ENCODE measurements around the gene KCNK18.
"Not testable (repeated sequence)": the region's sequence is repeated elsewhere in the genome, so short reads cannot be mapped to it uniquely, and the experiment has no call there.

KCNK18 gene

DNA sequence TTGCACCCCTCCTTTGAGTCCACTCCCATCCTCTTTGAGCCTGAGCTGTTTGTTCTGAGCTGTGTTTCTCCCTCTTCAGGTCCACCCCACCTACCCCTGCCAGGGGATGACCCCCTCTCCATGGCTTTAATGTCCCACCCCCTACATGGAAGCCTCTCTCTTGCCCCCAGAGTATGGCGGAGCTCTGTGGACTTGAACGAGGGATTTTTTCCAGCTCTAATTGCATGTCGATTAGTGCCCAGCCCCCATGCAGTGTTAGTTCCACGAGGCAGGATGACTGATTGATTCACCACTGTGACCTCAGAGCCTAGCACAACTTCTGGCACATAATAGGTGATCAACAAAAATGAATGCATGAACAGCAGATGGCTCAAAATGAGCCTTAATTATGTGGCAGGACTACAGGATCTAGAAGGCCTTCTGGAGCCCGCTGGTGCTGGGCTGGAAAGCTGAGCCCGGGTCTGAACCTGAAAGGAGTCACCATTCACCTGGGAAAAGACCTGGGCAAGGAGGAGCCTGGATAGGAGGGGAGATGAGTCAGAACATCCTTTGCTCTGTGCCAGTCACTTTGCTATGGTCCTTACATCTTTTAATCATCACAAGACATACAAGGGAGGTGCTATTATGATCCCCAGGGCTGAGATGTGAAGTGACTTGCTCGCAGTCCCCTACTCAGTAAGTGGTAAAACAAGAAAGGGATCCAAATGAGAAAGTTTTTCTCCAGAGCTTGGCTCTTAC, 26.6 kb downstream of the KCNK18 start:
- no peaks in the 10 kb centered on the region for H3K4me1 Mint-ChIP-seq
- H3K27ac Mint-ChIP-seq, result no peak overlapping the region
- H3K4me3 Mint-ChIP-seq, result no peak overlapping the region
- no peaks in the 10 kb centered on the region for H3K9me3 Mint-ChIP-seq
- H3K36me3 Mint-ChIP-seq, result no peaks in the 10 kb centered on the region
- peaks cover 7% of the 10 kb centered on the region for H3K27me3 Mint-ChIP-seq

DNA sequence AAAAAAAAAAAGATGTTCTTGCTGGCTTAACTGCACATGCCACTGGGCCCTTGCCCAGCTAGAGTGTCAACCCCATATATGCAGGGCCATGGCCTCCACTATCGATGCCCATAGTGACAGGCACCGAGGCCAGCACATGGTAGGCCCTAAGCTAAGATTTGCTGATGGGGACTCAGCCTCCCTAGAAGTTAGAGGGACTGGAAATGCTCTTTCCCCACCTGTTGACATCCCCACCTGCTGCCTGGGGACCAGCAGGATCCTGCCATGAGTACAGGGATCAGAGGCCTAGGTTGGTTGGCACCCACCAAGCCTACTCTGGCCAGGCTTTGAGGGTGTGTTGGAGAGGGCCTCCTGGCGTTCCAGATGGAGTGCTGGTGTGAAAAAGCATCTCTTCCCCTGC, 27.6 kb downstream of the KCNK18 start:
- Mint-ChIP-seq H3K27ac (no peak overlapping the region), H3K27me3 (peaks cover 14% of the 10 kb centered on the region), H3K36me3 (no peaks in the 10 kb centered on the region), H3K9me3 (no peaks in the 10 kb centered on the region), H3K4me3 (no peak overlapping the region), H3K4me1 (no peaks in the 10 kb centered on the region)

DNA sequence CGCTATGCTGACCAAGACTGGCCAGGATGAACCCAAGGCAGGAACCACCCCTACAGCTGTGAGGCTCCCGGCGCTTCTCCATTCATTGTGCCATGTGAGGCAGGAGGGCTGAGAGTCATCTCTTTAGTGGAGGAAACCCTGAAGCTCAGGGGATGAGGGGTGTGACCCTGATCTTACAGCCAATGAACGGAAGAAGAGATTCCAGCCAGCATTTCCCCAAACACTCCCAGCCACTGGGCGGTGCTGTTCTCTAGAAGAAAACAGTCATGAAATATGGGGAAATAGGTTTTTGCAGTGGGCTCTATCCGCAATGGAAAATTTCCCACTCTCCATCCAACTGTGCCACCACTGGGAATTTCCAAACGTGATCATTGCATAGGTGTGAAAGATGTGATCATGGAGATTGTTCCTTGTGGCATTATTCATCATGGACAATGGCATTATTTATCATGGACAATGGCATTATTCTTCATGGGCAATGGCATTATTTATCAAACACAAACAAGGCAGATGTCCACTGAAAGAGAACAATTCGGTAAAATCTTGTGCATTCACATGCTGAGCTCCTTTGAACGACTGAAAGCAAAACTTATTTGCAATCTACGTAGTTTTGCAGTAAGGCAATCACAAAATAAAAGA, 29.6 kb downstream of the KCNK18 start:
- Mint-ChIP-seq H3K36me3 (no peaks in the 10 kb centered on the region), H3K9me3 (no peaks in the 10 kb centered on the region), H3K27ac (no peak overlapping the region), H3K4me3 (no peak overlapping the region), H3K4me1 (no peaks in the 10 kb centered on the region), H3K27me3 (peaks cover 28% of the 10 kb centered on the region)

DNA sequence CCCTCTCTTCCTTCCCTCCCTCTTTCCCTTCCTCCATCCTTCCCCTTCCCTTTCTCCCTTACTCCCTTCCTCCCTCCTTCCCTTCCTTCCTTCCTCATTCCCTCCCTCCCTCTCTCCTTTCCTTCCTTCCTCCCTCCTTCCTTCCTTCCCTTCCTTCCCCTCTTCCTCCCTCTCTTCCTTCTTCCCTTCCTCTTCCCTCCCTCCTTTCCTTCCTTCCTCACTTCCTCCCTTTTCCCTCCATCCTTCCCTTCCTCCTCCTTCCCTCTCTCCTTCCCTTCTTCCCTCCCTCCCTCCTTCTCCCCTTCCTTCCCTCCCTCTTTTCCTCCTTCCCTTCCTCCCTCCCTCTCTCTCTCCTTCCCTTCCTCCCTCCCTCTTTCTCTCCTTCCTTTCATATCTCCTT, 30.9 kb downstream of the KCNK18 start:
- Mint-ChIP-seq H3K9me3 (no peaks in the 10 kb centered on the region), H3K27me3 (peaks cover 33% of the 10 kb centered on the region), H3K4me3 (no peak overlapping the region), H3K27ac (no peak overlapping the region), H3K36me3 (no peaks in the 10 kb centered on the region), H3K4me1 (no peaks in the 10 kb centered on the region)

DNA sequence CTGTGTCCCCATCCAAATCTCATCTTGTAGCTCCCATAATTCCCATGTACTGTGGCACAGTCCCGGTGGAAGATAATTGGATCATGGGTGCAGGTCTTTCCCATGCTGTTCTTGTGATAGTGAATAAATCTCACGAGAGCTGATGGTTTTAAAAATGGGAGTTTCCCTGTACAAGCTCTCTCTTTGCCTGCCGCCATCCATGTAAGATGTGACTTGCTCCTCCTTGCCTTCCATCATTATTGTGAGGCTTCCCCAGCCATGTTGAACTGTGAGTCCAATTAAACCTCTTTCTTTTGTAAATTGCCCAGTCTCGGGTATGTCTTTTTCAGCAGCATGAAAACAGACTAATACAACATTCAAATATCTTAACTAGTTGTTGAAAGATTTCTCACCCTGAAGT, 32.8 kb downstream of the KCNK18 start:
- not testable (repeated sequence) for H3K36me3 Mint-ChIP-seq, H3K27ac Mint-ChIP-seq, H3K4me3 Mint-ChIP-seq, H3K4me1 Mint-ChIP-seq, H3K9me3 Mint-ChIP-seq
- peaks cover 35% of the 10 kb centered on the region for H3K27me3 Mint-ChIP-seq

DNA sequence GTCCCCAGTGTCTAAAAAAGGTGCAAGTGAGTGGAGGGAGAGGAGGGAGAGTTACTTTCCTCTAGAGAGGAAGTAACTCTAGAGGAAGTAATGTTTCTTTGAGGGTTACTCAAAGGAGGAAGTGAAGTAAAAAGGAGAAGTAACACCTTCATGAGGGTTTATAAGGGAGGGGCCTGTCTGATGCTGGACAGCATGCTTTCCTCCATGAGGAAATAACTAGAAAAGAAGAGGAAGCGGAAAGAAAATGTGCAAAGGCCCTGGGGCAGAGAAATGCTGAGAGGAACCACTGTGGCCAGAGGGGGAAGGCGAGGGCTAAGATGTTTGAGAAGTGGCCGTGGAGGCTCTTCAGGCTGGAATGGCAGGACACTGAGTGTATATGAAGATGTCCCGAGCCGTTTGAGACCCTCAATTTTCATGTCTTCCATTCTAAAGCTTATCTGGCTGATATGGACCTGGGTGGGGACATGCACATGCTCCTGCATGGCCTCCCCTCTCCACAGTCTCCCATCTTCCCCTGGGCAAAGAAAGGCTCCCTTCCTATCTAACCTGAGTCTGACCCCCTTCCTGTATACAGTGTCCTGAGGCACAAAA, 40.2 kb downstream of the KCNK18 start:
- H3K4me1 Mint-ChIP-seq, result peaks cover 6% of the 10 kb centered on the region
- H3K4me3 Mint-ChIP-seq, result no peak overlapping the region
- no peaks in the 10 kb centered on the region for H3K36me3 Mint-ChIP-seq
- no peaks in the 10 kb centered on the region for H3K9me3 Mint-ChIP-seq
- no peak overlapping the region for H3K27ac Mint-ChIP-seq
- H3K27me3 Mint-ChIP-seq, result peaks cover 19% of the 10 kb centered on the region

DNA sequence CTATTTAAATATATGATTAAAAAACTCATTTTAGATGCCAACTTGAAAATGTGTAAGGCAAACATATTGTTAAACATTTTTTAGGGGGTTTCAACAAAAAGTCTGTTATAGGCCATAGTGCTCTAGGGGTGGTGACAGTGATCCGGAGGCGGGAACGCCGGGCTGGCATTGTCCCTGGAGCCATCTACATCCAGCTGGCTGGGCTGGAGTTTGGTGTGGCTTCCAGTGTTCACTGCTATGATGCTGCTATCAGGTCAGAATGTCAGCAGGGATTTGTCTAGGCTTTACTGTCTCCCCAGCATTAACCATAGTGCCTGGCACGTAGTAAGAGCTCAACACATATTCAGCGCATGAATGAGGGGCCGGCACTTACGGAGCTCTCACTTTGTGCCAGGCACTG, 41.8 kb downstream of the KCNK18 start:
- H3K4me1 Mint-ChIP-seq, result peaks cover 7% of the 10 kb centered on the region
- no peaks in the 10 kb centered on the region for H3K36me3 Mint-ChIP-seq
- peaks cover 24% of the 10 kb centered on the region for H3K27me3 Mint-ChIP-seq
- H3K27ac Mint-ChIP-seq, result no peak overlapping the region
- H3K4me3 Mint-ChIP-seq, result no peak overlapping the region
- no peaks in the 10 kb centered on the region for H3K9me3 Mint-ChIP-seq

DNA sequence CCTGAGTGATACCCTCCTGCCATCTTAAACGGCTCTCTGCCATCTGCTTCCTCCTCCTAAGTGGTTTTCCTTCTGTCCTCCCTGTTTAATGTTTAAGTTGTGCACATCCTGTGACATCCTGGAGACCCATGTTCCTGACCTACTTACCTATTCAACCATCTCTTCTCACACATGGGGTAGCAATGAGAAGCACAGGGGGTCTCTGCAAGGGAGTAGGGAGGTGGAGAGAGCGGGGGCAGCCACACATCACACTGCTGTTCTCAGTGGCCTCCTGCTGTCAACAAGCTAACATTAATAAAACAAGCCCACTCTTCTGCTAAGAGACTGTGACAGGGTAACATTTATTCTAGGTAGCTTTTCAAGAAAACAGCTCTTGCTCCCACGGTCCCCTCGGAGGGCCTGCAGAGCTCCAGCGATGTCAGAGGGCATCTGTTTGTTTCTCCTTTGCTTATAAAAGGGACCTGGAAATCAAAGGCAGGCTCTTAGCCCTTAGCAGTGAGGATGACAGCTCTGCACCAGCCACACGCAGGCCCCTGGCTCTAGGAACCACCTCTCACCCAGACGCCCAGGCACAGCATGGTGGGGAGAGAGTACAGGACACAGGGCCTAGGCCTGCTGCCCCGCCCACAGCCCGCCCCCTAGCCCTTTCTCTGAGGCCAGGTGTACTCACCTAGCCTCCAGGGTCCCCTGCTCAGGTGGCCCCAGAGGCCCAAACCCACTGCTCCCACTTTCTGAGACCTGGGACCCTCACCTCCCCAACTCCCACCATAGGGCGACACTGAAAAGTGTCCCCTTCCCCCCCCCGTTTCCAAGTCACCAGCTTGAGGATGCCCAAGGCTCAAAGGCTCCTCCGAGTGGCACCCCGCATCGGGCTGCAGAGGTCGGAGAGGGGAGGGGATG, 42.7 kb downstream of the KCNK18 start:
- Mint-ChIP-seq H3K4me1 (peaks cover 7% of the 10 kb centered on the region), H3K4me3 (no peak overlapping the region), H3K36me3 (no peaks in the 10 kb centered on the region), H3K27me3 (peaks cover 23% of the 10 kb centered on the region), H3K9me3 (no peaks in the 10 kb centered on the region), H3K27ac (no peak overlapping the region)

DNA sequence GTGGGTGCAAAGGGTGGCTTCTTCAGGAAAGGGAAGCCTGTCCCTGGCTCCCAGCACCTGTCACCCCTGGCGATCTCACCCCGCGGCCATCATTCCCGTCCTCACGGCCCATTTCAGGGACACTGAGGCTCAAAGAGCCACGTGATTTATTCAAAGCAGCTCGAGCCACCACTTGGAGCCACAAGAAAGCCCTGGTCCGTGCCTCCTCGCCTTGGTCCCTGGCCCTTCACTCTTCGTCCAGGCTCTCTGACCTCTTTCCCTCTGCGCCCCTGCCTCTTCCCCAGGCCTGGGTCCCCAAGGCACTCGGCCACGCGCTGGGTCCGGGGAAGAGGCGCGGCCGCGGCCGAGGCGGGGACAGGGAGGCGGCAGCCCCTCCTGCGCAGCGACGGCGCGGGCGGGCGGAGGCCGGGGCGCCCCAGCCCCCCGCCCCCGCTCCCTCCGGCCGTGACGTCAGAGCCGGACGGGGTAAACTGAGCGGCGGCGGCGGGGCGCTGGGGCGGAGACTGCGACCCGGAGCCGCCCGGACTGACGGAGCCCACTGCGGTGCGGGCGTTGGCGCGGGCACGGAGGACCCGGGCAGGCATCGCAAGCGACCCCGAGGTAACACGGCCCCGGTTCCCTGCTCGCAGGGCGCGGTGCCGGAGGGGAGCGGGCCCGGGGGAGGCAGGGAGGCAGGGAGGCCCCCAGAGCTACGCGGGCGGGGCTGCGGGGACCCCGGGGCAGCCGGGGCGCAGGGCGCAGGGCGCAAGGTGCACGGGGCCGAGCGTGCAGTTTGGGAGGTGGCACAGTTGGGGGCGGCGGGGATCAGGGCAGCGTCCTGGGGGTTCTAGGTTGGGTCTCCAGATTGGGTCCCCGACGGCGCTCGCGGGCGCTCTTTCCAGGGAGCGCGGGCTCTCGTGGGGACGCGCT, 43.6 kb downstream of the KCNK18 start, which contains the start of gene SLC18A2:
Gene SLC18A2 (plus strand): TSS at position 494 of the 909 bp plus-strand sequence. CDS start 580 bp downstream, outside the sequence.
- Mint-ChIP-seq H3K4me3 (peak within 1 kb of the TSS; percentile 54), H3K4me1 (peaks cover 7% of the 10 kb centered on the region), H3K36me3 (no peaks in the 10 kb centered on the region), H3K9me3 (no peaks in the 10 kb centered on the region), H3K27me3 (peaks cover 25% of the 10 kb centered on the region), H3K27ac (no peak within 1 kb of the TSS)

DNA sequence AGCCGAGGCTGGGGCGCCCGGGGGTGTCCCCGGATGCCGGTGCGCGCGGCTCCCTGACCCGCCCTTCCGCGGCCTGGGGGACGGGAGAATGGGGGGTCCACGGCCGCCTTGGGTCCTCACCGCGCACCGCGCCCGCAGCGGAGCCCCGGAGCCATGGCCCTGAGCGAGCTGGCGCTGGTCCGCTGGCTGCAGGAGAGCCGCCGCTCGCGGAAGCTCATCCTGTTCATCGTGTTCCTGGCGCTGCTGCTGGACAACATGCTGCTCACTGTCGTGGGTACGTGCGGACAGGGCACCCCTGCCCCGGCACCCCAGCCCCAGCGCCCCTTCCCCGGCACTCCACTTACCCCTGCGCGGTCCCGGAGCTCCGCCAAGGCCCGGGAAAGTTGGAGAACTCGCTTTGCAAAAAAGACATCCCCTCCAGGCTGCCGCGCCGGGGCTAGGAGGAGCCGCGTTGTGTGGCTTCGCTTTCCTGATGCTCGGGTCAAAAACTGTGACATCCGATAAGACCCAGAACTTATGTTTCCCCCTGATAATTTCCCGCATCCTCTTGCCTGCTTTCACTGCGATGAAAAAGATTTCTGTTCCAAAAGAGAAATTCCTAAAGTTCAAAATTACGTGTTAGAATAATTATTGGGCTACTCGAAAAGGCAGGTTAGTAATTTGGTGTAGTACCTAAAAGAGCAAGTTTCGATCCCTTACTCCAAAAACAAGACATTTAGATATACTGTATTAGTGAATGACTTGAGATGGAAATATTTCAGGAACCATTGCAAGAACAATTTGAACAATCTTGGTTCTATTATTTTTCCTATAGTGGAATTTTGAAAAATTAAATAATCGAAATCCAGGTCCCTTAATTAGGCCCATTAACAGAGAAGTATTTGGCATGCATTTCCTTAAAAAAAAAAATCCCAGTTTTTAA, 44.5 kb downstream of the KCNK18 start:
- no peaks in the 10 kb centered on the region for H3K36me3 Mint-ChIP-seq
- no peaks in the 10 kb centered on the region for H3K9me3 Mint-ChIP-seq
- H3K27ac Mint-ChIP-seq, result no peak overlapping the region
- peaks cover 7% of the 10 kb centered on the region for H3K4me1 Mint-ChIP-seq
- H3K4me3 Mint-ChIP-seq, result peak overlapping the region; percentile 54
- peaks cover 23% of the 10 kb centered on the region for H3K27me3 Mint-ChIP-seq

DNA sequence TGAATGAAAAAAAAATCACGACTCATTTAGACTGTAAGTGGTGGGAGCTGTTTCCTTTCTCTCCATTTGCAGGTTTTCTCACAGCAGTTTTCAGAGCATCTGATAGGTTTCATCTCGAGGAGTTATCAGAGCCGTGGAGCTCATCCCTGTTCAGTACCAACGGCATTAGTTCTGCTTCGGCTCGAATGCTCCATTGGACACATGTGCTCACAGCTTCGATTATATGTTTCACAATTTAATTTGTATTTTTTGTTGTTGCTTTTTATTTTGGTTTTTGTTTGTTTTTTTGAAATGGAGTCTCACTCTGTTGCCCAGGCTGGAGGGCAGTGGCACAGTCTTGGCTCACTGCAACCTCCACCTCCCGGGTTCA, 45.2 kb downstream of the KCNK18 start:
- H3K27me3 Mint-ChIP-seq, result peaks cover 24% of the 10 kb centered on the region
- no peaks in the 10 kb centered on the region for H3K9me3 Mint-ChIP-seq
- H3K4me3 Mint-ChIP-seq, result no peak overlapping the region
- H3K4me1 Mint-ChIP-seq, result peaks cover 12% of the 10 kb centered on the region
- H3K36me3 Mint-ChIP-seq, result no peaks in the 10 kb centered on the region
- H3K27ac Mint-ChIP-seq, result no peak overlapping the region

DNA sequence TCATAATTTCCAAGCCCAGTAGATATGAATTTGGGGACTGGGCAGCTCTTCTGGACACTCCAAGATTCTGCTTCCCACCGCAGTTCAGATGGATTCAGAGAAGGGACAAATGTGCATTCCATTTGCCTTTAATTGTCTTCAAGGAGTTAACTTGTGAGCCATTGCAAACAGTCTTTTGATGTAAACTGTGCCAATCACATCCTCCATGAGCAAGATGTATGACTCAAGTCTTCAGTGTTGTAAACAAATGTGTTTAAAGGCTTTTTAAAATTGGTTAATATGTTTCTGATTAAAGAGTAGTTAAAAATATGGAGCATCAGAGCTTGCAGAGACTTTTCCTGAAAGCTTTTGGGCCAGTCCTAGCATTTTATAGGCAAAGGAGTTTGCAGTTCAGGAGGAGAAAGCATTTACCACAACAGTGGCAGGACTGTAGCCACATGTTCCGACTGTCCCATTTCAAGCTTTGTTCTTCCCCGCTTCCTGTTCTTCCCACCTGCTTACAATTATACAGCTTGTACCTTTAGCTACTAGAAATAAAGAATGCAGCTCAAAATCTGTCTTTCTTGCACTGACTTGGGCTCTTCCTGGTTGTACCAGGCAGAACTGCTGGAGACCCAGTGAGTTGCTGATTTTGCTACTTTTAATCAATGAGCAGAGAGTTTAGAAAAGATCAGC, 49.8 kb downstream of the KCNK18 start:
- Mint-ChIP-seq H3K27me3 (peaks cover 21% of the 10 kb centered on the region), H3K27ac (no peak overlapping the region), H3K4me1 (peaks cover 9% of the 10 kb centered on the region), H3K9me3 (no peaks in the 10 kb centered on the region), H3K36me3 (no peaks in the 10 kb centered on the region), H3K4me3 (no peak overlapping the region)

DNA sequence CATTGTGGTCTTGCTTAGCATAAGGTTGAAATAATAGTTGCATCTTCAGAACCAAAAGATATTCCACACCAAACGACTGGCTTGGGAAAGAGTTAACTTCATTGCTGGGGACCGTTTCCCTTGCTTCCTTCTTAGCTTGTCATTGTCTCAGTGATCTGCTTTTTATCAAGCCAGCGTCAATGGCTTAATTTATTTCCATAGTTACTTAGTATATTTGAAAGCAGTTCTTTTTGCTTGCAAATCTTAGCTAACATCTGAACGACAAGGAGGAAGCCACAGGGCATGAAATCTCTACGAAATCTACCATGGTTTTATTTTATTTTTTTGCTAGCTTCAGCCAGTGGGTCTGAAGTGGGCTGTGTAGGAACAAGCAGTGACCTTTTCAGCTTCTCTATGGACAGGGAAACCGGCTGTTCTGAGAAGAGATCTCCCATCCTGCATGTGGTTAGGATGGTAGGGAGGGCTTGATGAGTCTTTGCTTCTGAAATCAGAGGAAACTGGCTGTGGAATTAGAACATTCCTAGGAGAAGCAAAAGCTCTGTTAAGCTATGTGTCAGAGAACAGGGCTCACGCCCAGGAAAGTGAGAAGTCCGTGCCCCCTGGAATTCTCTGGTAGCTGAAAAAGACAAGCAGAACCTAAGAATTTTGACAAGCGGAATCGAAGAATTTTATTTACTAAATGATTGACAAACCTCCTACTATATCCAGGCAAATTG, 51.6 kb downstream of the KCNK18 start:
- H3K4me1 Mint-ChIP-seq, result peaks cover 5% of the 10 kb centered on the region

More for the DNA sequence above, 51.6 kb downstream of the KCNK18 start:
- H3K4me3 Mint-ChIP-seq, result no peak overlapping the region
- no peaks in the 10 kb centered on the region for H3K9me3 Mint-ChIP-seq
- H3K27ac Mint-ChIP-seq, result no peak overlapping the region
- H3K27me3 Mint-ChIP-seq, result peaks cover 13% of the 10 kb centered on the region
- H3K36me3 Mint-ChIP-seq, result no peaks in the 10 kb centered on the region

All from activated naive CD4-positive, alpha-beta T cell treated with anti-CD3 and anti-CD28 coated beads, Interleukin-2, amount 50 U/mL, for 24 hours (primary cell).